ENCODE data around the gene ARHGAP28.

Gene ARHGAP28

DNA sequence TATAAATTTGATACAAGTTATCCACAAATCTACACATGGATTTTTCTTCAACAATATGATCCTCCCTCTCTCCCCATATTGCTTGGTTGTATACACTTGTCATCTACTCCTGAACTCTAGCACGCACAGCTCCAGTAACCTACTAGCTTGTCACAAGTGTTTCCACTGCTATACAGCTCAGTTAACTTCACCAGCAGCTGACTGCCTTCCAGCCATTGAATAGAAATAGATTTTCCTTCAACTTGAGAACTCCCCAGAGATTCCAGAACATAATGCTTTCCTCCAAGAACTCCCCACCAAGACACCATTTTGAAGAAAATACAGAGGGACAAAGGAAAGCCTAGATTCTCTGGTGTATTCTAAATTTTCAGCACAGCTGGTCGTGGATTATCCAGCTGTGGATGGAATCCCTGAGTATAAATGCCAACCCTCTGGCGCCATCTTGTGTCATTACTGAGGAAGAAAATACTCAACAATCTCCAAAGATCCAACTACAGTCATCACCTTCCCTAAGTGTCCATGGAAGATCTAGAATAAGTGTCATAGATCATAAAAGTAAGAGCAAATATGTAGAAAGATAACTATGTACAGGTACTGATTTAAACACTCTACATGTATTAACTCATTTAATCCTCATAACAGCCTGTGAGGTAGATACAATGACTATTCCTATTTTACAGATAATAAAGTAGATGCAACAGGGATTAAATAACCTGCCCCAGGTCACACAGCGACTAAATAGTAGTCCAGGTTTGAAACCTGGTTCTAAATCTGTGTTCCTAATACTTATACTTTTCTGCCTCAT, 156.7 kb downstream of the ARHGAP28 start:
- H3K36me3 Mint-ChIP-seq (ENCODE audit: low read depth), result peaks cover 72% of the 10 kb centered on the region
- H3K27me3 Mint-ChIP-seq (ENCODE audit: low read depth), result no peaks in the 10 kb centered on the region
- no peaks in the 10 kb centered on the region for H3K9me3 Mint-ChIP-seq
- TF ChIP-seq, protein P1, sequence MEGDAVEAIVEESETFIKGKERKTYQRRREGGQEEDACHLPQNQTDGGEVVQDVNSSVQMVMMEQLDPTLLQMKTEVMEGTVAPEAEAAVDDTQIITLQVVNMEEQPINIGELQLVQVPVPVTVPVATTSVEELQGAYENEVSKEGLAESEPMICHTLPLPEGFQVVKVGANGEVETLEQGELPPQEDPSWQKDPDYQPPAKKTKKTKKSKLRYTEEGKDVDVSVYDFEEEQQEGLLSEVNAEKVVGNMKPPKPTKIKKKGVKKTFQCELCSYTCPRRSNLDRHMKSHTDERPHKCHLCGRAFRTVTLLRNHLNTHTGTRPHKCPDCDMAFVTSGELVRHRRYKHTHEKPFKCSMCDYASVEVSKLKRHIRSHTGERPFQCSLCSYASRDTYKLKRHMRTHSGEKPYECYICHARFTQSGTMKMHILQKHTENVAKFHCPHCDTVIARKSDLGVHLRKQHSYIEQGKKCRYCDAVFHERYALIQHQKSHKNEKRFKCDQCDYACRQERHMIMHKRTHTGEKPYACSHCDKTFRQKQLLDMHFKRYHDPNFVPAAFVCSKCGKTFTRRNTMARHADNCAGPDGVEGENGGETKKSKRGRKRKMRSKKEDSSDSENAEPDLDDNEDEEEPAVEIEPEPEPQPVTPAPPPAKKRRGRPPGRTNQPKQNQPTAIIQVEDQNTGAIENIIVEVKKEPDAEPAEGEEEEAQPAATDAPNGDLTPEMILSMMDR (IDR thresholded peaks at IDR 0.05; ENCODE audit: unreplicated experiment in 3 of 3), result peak; percentile 74 to 81 (median 79)
- peak overlapping the region; percentile 70 to 89 (median 75) for H3K27ac Mint-ChIP-seq
- peak overlapping the region in 1 of 3 experiments; percentile 37 for H3K4me3 Mint-ChIP-seq
- H3K4me1 Mint-ChIP-seq, result peaks cover 39% of the 10 kb centered on the region

DNA sequence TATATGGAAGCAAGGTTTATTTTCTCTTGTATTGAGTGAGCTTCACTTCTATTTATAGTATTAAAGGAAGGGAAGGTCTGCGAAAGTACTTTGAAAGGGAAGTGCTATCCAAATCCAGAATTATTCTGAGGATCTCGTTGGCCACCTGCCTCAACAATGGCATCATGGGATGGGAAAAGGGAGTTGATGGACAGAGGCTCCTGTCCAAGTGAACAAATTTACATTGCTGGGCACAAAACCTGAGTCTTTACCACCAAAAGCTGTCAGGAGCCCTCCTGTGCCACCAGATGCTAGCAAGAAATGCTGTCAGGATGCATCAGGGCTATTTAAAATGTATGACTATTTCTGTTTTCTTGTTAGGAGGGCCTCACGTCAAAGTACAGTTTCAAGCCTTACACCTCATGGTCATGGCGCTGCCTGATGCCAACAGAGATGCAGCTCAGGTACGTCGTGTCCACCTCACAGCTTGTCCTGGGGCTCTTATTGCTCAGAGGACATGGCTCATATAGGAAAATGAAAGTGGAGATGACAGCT, 157.3 kb downstream of the ARHGAP28 start:
- Mint-ChIP-seq H3K27me3 (ENCODE audit: low read depth) (no peaks in the 10 kb centered on the region), H3K27ac (no peak overlapping the region), H3K4me3 (no peak overlapping the region), H3K9me3 (no peaks in the 10 kb centered on the region), H3K36me3 (ENCODE audit: low read depth) (peaks cover 71% of the 10 kb centered on the region), H3K4me1 (peaks cover 33% of the 10 kb centered on the region)
- TF ChIP-seq, protein P1 (IDR thresholded peaks at IDR 0.05; ENCODE audit: unreplicated experiment in 3 of 3), result no peak

DNA sequence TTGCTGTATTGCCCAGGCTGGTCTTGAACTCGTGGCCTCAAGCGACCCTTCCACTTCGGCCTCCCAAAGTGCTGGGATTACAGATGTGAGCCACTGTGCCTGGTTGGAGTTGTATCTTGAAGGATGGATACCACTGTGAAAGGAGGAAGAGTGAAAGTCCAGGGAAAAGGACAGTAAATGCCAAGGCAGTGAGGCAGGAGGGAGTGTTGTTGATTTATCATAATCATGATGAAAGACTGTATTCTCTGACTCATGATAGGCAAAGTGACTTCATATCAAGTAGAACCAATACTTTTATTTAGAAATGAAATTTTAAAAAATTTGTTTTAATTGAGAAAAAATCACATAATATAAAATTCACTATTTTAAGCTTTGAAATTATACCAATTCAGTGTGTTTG, 162.3 kb downstream of the ARHGAP28 start:
- peaks cover 67% of the 10 kb centered on the region for H3K36me3 Mint-ChIP-seq (ENCODE audit: low read depth)
- H3K4me1 Mint-ChIP-seq, result peaks cover 9% of the 10 kb centered on the region
- no peak overlapping the region for H3K27ac Mint-ChIP-seq
- no peaks in the 10 kb centered on the region for H3K9me3 Mint-ChIP-seq
- no peak overlapping the region for H3K4me3 Mint-ChIP-seq
- no peaks in the 10 kb centered on the region for H3K27me3 Mint-ChIP-seq (ENCODE audit: low read depth)
- TF ChIP-seq, protein P1 (IDR thresholded peaks at IDR 0.05; ENCODE audit: unreplicated experiment in 3 of 3), result no peak

DNA sequence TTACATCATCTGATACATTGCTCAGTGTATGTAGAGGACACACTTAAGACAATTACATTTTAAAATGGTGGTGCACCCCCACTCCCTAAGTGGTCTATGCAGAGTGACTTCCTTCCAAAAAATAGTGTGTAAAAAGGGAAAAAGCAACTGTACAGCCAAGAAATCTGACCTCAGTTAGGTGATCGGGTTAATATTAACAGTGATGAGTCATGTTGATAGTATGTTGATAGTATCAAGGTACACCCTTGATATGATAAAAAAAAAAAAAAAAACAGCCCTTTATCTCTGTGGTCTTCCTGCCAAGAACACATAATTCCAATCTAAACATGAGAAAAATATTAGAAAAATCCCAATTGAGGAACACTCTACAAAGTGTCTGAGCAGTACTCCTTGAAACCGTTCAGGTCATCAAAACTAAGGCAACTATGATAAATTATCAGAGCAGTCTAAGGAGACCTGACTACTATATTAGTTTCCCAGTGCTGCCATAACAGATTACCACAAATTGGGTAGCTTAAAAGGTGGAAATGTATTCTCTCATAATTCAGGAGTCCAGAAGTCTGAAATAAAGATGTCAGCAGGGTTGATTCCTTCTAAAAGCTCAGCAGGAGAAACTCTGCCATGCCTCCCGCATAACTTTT, 171.9 kb downstream of the ARHGAP28 start:
- Mint-ChIP-seq H3K4me3 (no peak overlapping the region), H3K36me3 (ENCODE audit: low read depth) (peaks cover 75% of the 10 kb centered on the region), H3K27ac (no peak overlapping the region), H3K4me1 (no peaks in the 10 kb centered on the region), H3K27me3 (ENCODE audit: low read depth) (no peaks in the 10 kb centered on the region), H3K9me3 (peaks cover 39% of the 10 kb centered on the region)
- TF ChIP-seq, protein P1 (IDR thresholded peaks at IDR 0.05; ENCODE audit: unreplicated experiment in 3 of 3), result no peak

DNA sequence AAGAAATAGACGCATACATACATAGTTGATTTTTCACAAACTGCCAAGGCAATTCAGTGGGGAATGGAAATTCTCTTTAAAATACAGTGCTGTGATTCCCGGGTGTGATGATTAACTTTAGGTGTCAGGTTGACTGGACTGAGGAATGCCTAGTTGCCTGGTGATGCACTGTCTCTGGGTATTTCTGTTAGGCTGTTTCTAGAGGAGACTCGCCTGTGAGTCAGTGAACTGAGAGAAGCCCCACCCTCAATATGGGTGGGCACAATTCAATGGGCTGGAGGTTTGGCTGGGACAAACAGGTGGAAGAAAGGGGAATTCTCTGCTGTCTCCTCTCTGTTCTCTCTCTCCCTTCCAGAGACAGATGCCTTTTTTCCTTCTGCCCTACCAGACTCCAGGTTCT, 187.6 kb downstream of the ARHGAP28 start:
- TF ChIP-seq, protein P1 (IDR thresholded peaks at IDR 0.05; ENCODE audit: unreplicated experiment in 3 of 3), result no peak
- Mint-ChIP-seq H3K36me3 (ENCODE audit: low read depth) (peaks cover 45% of the 10 kb centered on the region), H3K27ac (peak overlapping the region in 1 of 3 experiments; percentile 12), H3K27me3 (ENCODE audit: low read depth) (no peaks in the 10 kb centered on the region), H3K4me3 (no peak overlapping the region), H3K4me1 (no peaks in the 10 kb centered on the region), H3K9me3 (no peaks in the 10 kb centered on the region)

All from nephron (organoid).